GM18517 (cell line): Measurements from ENCODE around the gene METTL6.
A peak's percentile ranks its signal among the peaks of the same experiment; 100 is the strongest.
"Not testable (repeated sequence)": the region's sequence is repeated elsewhere in the genome, so short reads cannot be mapped to it uniquely, and the experiment has no call there.

Source experiments
- ATAC-seq: cut with Tn5 transposase; IDR thresholded peaks from one replicate; pipeline ENCODE4 v1.9.1; 2021; ENCODE audit warnings: mild to moderate bottlenecking, moderate library complexity; ENCODE audit not compliant: unreplicated experiment

The METTL6 gene

DNA sequence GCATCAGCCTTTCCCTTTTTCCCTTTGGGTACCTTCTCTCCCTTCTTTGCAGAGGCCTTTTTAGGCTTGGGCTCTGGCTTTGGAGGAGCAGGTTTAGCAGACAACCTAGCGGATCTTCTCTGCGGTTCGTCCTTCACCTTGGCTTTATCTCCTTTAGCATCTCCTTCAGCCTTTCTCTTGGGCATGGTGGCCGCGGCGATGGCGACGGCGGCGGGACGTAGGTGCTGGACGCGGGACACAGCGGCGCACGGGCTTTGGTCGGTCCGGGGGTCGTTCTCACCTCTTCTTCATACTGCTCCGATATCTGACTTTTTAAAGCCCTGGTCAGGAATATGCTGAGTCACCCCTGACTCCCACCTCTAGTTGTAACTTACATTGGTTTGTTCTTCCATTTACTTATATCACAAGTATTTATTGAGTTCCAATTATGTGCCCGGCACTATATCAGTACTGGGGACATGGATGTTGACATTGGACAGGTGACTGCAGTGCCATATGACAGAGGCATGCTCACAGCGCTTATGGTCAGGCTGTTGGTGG is 51.8 kb downstream of the METTL6 start:
- ATAC-seq, result no peak

DNA sequence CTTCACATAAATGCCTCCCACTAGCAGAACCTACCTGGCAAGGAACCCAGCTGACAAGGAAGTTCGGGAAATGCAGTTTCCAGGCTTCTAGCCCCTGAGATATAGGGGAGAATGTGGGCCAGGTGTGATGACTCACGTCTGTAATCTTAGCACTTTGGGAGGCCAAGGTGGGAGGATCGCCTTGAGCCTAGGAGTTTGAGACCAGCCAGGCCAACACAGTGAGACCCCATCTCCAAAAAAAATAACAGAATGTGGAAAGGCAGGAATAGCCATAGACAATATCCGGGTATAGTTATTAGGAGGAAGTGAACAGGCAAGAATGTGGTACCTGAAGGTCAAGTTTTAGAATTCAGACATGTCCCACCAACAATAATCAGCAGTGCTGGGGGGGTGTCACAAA is 54.4 kb downstream of the METTL6 start:
- no peak for ATAC-seq

DNA sequence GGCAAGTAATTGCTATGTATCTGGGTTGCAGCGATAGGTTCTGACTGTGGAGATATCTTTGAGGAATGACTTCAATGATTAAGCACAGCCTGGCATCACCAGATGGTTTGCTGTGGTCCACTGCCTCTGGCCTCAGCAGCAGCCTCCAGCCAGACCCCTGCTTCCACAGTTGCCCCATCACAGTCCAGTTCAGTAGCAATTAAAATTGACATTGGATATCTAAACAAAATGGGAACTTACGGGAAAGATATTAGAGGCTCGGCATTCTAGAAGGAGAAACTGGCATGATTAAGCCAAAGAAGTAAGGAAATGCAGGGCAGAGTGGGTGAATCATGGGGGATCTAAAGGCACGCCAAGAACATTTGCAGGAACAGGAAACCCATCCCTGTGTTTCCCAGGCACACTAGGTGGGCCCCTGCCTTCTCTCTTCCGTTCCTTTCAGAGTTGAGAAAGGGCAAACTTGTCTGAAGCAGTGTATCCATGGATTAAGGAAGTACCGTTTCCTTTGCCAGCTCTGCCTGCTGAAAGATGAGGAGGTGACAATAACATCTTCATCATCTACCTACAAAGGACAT is 58.7 kb downstream of the METTL6 start:
- no peak for ATAC-seq

DNA sequence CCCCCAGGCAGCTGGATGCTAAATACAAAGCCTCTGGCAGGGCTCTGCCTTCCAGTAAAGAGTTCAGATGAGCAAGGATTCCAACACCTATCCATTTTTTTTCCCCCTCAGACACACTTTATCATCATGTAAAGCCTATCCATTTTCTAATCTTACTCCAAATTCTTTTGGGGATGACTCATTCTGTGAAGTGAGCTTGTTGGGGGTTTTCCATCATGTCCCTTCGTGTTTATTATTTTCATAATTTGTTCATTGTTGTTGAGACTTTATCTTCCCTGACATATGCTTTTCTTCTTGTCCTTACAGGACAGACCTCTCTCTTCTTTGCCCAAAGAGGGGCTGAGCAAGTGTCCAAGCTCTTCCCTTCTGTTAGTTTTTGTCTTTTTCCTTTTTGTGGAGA is 60.3 kb downstream of the METTL6 start:
- no peak for ATAC-seq

DNA sequence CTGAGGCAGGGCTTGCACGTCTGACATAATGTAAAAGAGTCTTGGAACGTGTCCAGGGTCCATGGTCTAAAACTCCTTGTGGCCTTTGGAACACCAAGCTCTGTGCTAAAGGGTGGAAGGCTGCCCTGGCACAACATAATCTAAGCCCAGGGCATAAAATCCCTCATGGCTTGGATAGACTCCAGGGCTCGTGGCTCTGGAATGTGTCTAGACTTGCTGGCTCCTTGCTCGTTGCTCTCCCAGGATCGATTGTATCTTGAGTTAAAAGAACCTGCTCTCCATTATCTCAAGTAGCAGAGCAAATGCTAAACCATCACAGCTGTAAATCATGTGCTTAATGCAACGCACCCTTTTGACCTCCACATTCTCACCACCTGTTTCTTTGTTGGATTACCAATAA is 63.3 kb downstream of the METTL6 start:
- ATAC-seq, result not testable (repeated sequence)

DNA sequence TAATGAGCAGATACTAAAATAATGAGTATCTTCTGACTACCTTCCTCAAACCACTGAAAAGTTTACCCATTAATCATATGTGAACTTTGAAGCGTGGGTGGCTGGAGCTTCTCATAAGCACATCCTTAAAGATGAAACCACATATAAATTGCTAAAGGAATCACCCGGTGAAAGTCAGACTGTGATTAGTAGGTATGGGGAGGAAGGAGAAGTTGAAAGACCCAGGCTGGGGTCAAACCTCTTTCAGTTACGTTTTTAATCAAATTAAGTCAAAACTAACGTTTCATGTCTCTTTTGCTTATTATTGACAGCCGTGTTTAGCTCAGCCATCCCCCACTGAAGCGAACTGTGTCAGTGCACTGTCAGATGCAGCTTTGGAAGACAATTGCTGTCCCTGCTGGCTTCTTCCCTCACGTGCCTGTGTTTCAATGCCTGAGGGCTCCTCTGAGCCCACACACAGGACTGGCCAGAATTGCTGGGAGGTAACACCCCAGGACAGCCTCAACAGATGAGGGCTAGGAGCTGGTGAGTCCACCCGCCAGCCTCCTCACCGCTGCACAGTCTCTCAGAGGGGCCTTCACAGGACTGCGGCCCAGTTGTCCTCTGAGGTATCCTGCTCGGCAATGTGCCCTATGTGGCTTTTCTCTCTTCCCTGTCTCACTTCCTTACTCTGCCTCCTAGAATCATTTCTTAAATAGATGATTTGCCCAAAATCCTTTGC is 65.7 kb downstream of the METTL6 start:
- peak; percentile 92 for ATAC-seq

DNA sequence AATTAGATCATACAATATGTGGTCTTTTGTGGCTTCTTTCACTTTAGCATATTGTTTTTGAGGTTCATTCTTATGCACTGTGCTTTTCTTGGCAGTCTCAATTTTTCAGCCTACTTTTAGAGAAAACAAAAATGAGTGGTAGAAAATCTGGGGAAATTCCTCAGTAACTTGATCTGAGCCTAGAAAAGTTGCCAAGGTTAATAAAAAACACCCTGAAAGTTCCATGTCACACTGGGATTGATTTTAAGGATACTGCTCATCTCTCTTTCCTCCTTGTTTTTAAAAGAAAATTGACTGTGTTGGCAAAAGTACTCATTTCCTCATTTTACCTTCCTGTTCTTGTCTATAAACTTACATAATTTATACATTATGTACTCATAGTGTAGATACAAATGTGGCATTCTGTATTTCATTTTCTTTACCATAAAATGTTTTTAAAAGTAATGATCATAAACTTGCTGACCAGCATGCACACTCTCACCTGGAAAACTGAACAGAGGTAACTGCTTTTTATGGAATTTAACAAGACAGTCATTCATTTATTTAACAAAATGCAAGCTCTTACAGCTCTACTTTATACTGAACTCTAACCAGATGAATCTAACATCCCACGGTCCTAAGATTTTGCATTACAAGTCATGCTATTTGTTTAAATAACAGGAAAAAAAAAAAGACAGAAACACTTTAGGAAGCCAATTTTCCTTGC is 66.4 kb downstream of the METTL6 start:
- ATAC-seq, result no peak
